ENCODE results near the gene CDH16. TPM values are rescaled to one million over a fixed set of nuclear protein-coding genes. Genes with fewer than 3 reads are reported as not detected.

The CDH16 gene
- total and polyA plus RNA-seq, 2 experiments from 2014 or later: not detected

DNA sequence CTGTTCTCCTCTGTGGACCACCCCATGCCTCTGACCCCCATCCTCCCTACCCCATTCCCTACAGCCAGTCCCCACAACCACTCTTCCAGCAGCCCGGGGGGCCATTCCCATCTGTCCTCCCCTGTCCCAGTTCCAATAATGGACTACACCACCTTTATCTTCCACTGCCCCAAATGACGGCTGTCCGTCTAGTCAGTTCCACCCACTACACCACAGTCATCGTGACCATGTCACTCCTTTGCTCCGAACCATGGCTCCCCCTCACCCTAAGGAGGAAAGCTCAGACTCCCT, 23.1 kb downstream of the CDH16 start (continued):
- TF ChIP-seq, protein P1, sequence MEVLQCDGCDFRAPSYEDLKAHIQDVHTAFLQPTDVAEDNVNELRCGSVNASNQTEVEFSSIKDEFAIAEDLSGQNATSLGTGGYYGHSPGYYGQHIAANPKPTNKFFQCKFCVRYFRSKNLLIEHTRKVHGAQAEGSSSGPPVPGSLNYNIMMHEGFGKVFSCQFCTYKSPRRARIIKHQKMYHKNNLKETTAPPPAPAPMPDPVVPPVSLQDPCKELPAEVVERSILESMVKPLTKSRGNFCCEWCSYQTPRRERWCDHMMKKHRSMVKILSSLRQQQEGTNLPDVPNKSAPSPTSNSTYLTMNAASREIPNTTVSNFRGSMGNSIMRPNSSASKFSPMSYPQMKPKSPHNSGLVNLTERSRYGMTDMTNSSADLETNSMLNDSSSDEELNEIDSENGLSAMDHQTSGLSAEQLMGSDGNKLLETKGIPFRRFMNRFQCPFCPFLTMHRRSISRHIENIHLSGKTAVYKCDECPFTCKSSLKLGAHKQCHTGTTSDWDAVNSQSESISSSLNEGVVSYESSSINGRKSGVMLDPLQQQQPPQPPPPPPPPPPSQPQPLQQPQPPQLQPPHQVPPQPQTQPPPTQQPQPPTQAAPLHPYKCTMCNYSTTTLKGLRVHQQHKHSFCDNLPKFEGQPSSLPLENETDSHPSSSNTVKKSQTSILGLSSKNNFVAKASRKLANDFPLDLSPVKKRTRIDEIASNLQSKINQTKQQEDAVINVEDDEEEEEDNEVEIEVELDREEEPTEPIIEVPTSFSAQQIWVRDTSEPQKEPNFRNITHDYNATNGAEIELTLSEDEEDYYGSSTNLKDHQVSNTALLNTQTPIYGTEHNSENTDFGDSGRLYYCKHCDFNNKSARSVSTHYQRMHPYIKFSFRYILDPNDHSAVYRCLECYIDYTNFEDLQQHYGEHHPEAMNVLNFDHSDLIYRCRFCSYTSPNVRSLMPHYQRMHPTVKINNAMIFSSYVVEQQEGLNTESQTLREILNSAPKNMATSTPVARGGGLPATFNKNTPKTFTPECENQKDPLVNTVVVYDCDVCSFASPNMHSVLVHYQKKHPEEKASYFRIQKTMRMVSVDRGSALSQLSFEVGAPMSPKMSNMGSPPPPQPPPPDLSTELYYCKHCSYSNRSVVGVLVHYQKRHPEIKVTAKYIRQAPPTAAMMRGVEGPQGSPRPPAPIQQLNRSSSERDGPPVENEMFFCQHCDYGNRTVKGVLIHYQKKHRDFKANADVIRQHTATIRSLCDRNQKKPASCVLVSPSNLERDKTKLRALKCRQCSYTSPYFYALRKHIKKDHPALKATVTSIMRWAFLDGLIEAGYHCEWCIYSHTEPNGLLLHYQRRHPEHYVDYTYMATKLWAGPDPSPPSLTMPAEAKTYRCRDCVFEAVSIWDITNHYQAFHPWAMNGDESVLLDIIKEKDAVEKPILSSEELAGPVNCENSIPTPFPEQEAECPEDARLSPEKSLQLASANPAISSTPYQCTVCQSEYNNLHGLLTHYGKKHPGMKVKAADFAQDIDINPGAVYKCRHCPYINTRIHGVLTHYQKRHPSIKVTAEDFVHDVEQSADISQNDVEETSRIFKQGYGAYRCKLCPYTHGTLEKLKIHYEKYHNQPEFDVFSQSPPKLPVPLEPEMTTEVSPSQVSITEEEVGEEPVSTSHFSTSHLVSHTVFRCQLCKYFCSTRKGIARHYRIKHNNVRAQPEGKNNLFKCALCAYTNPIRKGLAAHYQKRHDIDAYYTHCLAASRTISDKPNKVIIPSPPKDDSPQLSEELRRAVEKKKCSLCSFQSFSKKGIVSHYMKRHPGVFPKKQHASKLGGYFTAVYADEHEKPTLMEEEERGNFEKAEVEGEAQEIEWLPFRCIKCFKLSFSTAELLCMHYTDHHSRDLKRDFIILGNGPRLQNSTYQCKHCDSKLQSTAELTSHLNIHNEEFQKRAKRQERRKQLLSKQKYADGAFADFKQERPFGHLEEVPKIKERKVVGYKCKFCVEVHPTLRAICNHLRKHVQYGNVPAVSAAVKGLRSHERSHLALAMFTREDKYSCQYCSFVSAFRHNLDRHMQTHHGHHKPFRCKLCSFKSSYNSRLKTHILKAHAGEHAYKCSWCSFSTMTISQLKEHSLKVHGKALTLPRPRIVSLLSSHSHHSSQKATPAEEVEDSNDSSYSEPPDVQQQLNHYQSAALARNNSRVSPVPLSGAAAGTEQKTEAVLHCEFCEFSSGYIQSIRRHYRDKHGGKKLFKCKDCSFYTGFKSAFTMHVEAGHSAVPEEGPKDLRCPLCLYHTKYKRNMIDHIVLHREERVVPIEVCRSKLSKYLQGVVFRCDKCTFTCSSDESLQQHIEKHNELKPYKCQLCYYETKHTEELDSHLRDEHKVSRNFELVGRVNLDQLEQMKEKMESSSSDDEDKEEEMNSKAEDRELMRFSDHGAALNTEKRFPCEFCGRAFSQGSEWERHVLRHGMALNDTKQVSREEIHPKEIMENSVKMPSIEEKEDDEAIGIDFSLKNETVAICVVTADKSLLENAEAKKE (CRISPR knock-in tag; IDR thresholded peaks at IDR 0.05): no peak
- TF ChIP-seq ETS1 (IDR thresholded peaks at IDR 0.05): no peak
- no peak for TF ChIP-seq EZH2 (IDR thresholded peaks at IDR 0.05; ENCODE audit: low read depth, unreplicated experiment)
- TF ChIP-seq POLR2AphosphoS5 (IDR thresholded peaks at IDR 0.05; ENCODE audit: low read depth): no peak
- TF ChIP-seq NANOG (IDR thresholded peaks at IDR 0.05; ENCODE audit: borderline replicate concordance): no peak

DNA sequence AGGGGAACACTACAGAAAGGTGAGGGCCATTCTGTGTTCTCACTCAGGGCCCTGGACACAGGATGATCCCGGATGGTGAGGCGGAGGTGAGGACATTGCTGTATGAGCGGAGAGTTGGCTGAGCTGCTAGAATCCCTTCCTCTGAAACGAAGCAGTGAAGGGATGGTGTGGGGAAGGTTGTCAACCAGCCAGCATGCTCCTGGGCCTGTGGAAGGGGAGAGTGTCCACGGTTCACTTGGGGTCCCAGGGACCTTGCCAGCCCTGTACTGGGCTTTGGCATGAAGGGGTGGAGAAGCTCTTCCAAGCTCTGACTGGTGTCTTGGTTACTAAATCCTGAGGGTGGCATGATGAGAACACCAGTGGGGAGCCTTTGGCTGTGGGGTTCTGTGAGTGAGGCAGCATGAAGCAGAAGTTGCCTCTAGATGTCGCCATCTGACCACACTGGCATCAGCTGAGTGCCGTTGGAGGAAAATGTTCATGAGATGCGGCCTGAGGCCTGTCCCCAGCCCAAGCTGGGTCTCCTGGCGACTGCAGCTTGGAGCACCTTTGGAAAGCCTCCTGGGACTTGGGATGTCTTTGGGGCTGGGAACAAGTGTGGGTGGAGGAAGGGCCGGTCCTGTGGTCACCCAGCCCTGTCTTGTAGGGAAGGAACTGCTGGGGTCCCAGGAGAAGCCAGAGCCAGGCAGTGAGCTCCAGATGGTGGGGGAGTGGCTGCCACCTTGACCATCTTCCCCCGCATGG, 23.6 kb downstream of the CDH16 start:
- Histone ChIP-seq H3K79me2 (replicated peaks; ENCODE audit: insufficient read depth) (no peaks in the 10 kb centered on the region), H3K36me3 (ENCODE audit: insufficient read depth) (no peaks in the 10 kb centered on the region), H3K4me1 (ENCODE audit: insufficient read depth) (peaks cover 5% of the 10 kb centered on the region; the same call in 1 of the 2 replicates), H3K4me3 (no peak overlapping the region), H3K9me2 (ENCODE audit: insufficient read depth) (no peaks in the 10 kb centered on the region), H3F3A (replicated peaks; ENCODE audit: low read depth) (0 out of 2 replicates have a peak, but pooled peaks cover 4% of the 10 kb centered on the region), H2AFZ (no peak overlapping the region), H4K20me1 (replicated peaks; ENCODE audit: insufficient read depth) (no peaks in the 10 kb centered on the region; the same call in 1 of the 2 replicates), H3K27ac (ENCODE audit: low read depth) (no peak overlapping the region), H3K27me3 (ENCODE audit: insufficient read depth) (no peaks in the 10 kb centered on the region), H3K4me2 (no peak overlapping the region)
- Mint-ChIP-seq H3K4me3 (no peak overlapping the region), H3K27ac (no peak overlapping the region), H3K4me1 (peaks cover 7% of the 10 kb centered on the region; the same call in 2 of the 3 replicates), H3K36me3 (ENCODE audit: low read depth) (peaks cover 7% of the 10 kb centered on the region; the same call in 1 of the 3 replicates), H3K9me3 (no peaks in the 10 kb centered on the region; the same call in 2 of the 3 replicates), H3K27me3 (ENCODE audit: insufficient read depth, low read depth, poor library complexity) (peaks cover 8% of the 10 kb centered on the region)
- TF ChIP-seq, protein P2, sequence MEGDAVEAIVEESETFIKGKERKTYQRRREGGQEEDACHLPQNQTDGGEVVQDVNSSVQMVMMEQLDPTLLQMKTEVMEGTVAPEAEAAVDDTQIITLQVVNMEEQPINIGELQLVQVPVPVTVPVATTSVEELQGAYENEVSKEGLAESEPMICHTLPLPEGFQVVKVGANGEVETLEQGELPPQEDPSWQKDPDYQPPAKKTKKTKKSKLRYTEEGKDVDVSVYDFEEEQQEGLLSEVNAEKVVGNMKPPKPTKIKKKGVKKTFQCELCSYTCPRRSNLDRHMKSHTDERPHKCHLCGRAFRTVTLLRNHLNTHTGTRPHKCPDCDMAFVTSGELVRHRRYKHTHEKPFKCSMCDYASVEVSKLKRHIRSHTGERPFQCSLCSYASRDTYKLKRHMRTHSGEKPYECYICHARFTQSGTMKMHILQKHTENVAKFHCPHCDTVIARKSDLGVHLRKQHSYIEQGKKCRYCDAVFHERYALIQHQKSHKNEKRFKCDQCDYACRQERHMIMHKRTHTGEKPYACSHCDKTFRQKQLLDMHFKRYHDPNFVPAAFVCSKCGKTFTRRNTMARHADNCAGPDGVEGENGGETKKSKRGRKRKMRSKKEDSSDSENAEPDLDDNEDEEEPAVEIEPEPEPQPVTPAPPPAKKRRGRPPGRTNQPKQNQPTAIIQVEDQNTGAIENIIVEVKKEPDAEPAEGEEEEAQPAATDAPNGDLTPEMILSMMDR (conservative IDR thresholded peaks at IDR 0.05; ENCODE audit: low read depth in 2 of 2): peak; percentile 71 to 95
- TF ChIP-seq ZNF331 (CRISPR knock-in tag; IDR thresholded peaks at IDR 0.05; ENCODE audit: low read depth): no peak
- DNase-seq (ENCODE audit: low spot score) (peak; percentile 79), ATAC-seq (peak; percentile 90)

Data from GM23338 (cell line).